BLaER1 (cell line): ENCODE results near the gene RPL18.

ENCODE experiments used
- H3K27ac ChIP-seq: shearing (Covaris generic); formaldehyde crosslinking; 2 replicates; pipeline ENCODE4 v1.8.1; 2022
- H3K27me3 ChIP-seq: shearing (Covaris generic); formaldehyde crosslinking; 2 replicates; pipeline ENCODE4 v1.8.1; 2022
- H3K36me3 ChIP-seq: shearing (Covaris generic); formaldehyde crosslinking; 2 replicates; pipeline ENCODE4 v1.8.1; 2022
- H3K4me1 ChIP-seq: shearing (Covaris generic); formaldehyde crosslinking; 2 replicates; pipeline ENCODE4 v1.8.1; 2022
- H3K4me2 ChIP-seq: shearing (Covaris generic); formaldehyde crosslinking; 2 replicates; pipeline ENCODE4 v1.8.1; 2022
- H3K4me3 ChIP-seq: shearing (Covaris generic); formaldehyde crosslinking; 2 replicates; pipeline ENCODE4 v1.8.1; 2022
- H3K9ac ChIP-seq: shearing (Covaris generic); formaldehyde crosslinking; 2 replicates; pipeline ENCODE4 v1.8.1; 2022
- H3K9me3 ChIP-seq: shearing (Covaris generic); formaldehyde crosslinking; 2 replicates; pipeline ENCODE4 v1.8.1; 2022
- H4K20me1 ChIP-seq: shearing (Covaris generic); formaldehyde crosslinking; 2 replicates; pipeline ENCODE4 v1.8.1; 2022
- Cebpa-rat ChIP-seq: shearing (Covaris generic); IDR thresholded peaks from 2 replicates; pipeline ENCODE4 v1.8.1; 2022

The RPL18 gene

DNA sequence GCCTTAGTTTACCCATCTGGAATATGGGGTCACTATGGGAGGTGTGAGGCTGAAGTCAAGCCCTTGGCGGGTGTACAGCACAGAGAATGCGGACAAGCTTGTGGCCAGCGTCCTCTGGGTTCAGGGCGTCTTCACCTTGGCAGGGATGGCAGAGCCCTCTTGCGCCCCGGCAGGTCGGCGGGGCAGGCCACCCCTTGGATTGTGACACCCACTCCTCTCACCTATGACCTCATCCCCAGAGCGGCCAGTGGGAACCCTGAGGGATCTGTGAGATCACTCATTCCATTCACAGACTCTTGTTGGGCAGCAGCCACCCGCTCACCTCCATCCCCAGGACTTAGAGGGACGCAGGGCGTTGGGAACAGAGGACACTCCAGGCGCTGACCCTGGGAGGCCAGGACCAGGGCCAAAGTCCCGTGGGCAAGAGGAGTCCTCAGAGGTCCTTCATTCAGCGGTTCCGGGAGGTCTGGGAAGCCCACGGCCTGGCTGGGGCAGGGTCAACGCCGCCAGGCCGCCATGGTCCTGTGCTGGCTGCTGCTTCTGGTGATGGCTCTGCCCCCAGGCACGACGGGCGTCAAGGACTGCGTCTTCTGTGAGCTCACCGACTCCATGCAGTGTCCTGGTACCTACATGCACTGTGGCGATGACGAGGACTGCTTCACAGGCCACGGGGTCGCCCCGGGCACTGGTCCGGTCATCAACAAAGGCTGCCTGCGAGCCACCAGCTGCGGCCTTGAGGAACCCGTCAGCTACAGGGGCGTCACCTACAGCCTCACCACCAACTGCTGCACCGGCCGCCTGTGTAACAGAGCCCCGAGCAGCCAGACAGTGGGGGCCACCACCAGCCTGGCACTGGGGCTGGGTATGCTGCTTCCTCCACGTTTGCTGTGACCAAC lies 12.3 kb downstream of the RPL18 start, which contains the start of gene SPACA4:
SPACA4 (plus strand) TSS at position 280 of the 896 bp plus-strand sequence; CDS start at position 517, 237 bp downstream.
- Histone ChIP-seq H3K4me1 (peaks cover 12% of the 10 kb centered on the region), H3K36me3 (peaks cover 7% of the 10 kb centered on the region; the same call in 1 of the 2 replicates), H3K9me3 (no peaks in the 10 kb centered on the region), H3K27ac (no peak within 1 kb of the TSS), H4K20me1 (no peaks in the 10 kb centered on the region), H3K27me3 (no peaks in the 10 kb centered on the region), H3K4me3 (no peak within 1 kb of the TSS), H3K4me2 (no peak within 1 kb of the TSS), H3K9ac (0 out of 2 replicates have a peak within 1 kb of the TSS, but pooled peaks have one; percentile 34)
- no peak for TF ChIP-seq Cebpa-rat

DNA sequence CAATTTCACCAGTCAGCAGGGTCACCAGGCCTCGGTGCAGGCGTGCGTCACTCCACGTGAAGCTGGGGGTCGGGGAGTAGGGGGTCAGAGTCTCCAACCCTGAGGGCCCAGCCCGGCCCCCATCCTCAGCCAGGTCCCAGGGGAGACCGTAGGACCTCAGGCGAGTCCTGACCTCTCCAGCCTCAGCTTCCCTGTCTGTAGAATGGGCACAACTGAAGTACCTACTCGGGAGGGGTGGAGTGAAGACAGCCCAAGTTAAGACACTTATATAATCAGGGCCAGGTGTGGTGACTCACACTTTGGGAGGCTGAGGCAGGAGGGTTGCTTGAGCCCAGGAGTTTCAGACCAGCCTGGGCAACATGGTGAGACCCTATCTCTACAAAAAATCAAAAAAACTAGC lies 15.1 kb downstream of the RPL18 start:
- Histone ChIP-seq H3K4me1 (peaks cover 18% of the 10 kb centered on the region), H3K9ac (no peak overlapping the region), H3K4me3 (no peak overlapping the region), H3K27me3 (no peaks in the 10 kb centered on the region), H4K20me1 (no peaks in the 10 kb centered on the region), H3K27ac (no peak overlapping the region), H3K36me3 (peaks cover 7% of the 10 kb centered on the region; the same call in 1 of the 2 replicates), H3K4me2 (no peak overlapping the region), H3K9me3 (no peaks in the 10 kb centered on the region)
- TF ChIP-seq Cebpa-rat: no peak

GRCh38 chr19:48603449-48603848 lies 15.5 kb downstream of the RPL18 start:
- Histone ChIP-seq H3K27me3 (no peaks in the 10 kb centered on the region), H4K20me1 (no peaks in the 10 kb centered on the region), H3K36me3 (peaks cover 7% of the 10 kb centered on the region; the same call in 1 of the 2 replicates), H3K4me3 (no peak overlapping the region), H3K4me2 (no peak overlapping the region), H3K4me1 (peaks cover 15% of the 10 kb centered on the region), H3K9ac (no peak overlapping the region), H3K27ac (no peak overlapping the region), H3K9me3 (no peaks in the 10 kb centered on the region)
- TF ChIP-seq Cebpa-rat: no peak

DNA sequence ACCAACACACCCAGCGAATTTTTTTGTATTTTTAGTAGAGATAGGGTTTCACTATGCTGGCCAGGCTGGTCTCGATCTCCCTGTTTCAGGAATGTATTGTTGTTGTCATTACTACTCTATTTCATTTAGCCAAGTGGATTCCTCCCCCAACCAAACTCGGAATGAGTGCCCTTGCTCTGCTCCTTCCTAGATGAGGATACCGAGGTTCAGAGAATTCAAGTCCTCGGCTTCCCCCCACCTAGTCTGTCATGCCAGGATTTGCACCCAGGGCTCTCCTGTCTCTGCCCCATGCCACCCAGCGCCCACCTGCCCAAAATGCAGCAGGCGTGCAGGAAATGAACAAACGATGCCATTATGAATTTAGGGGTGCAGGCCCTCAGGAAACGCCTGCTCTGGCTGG lies 16.0 kb downstream of the RPL18 start:
- Histone ChIP-seq H3K27ac (no peak overlapping the region), H3K4me2 (no peak overlapping the region), H4K20me1 (no peaks in the 10 kb centered on the region), H3K27me3 (no peaks in the 10 kb centered on the region), H3K4me1 (peaks cover 13% of the 10 kb centered on the region), H3K36me3 (peaks cover 7% of the 10 kb centered on the region; the same call in 1 of the 2 replicates), H3K4me3 (no peak overlapping the region), H3K9ac (no peak overlapping the region), H3K9me3 (no peaks in the 10 kb centered on the region)
- no peak for TF ChIP-seq Cebpa-rat

GRCh38 chr19:48600679-48601417 lies 18.1 kb downstream of the RPL18 start:
- no peaks in the 10 kb centered on the region for H3K27me3 ChIP-seq
- no peak overlapping the region for H3K9ac ChIP-seq
- H4K20me1 ChIP-seq: no peaks in the 10 kb centered on the region
- H3K4me3 ChIP-seq: no peak overlapping the region
- no peak for TF ChIP-seq Cebpa-rat
- no peak overlapping the region for H3K27ac ChIP-seq
- H3K9me3 ChIP-seq: no peaks in the 10 kb centered on the region
- no peak overlapping the region for H3K4me2 ChIP-seq
- peaks cover 33% of the 10 kb centered on the region for H3K4me1 ChIP-seq
- H3K36me3 ChIP-seq: peaks cover 7% of the 10 kb centered on the region; the same call in 1 of the 2 replicates

DNA sequence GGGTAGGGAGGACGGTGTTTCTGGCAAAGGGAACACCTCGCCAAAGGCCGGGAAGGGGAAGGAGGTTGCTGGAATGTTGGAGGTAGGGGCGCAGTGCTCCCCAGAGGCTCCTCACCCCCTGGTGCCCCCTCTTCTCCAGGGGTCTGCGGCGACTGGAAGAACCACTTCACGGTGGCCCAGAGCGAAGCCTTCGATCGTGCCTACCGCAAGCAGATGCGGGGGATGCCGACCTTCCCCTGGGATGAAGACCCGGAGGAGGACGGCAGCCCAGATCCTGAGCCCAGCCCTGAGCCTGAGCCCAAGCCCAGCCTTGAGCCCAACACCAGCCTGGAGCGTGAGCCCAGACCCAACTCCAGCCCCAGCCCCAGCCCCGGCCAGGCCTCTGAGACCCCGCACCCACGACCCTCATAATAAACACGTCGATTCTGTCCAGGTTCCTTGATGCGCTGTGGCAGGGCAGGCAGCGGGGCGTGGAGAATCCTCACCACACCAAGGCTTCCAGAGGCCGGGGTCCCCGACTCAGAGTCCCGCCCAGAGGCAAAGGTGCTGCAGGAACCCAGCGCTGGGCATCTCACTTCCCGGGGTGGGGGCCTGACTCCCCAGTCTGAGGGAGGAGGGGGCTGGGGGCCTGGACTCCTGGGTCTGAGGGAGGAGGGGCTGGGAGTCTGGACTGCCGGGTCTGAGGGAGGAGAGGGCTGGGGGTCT lies 19.8 kb downstream of the RPL18 start:
- Histone ChIP-seq H3K36me3 (peaks cover 7% of the 10 kb centered on the region; the same call in 1 of the 2 replicates), H3K4me2 (peak overlapping the region; percentile 46), H3K27ac (no peak overlapping the region), H3K27me3 (no peaks in the 10 kb centered on the region), H3K4me3 (no peak overlapping the region), H3K4me1 (peaks cover 35% of the 10 kb centered on the region), H4K20me1 (no peaks in the 10 kb centered on the region), H3K9ac (no peak overlapping the region), H3K9me3 (no peaks in the 10 kb centered on the region)
- no peak for TF ChIP-seq Cebpa-rat

DNA sequence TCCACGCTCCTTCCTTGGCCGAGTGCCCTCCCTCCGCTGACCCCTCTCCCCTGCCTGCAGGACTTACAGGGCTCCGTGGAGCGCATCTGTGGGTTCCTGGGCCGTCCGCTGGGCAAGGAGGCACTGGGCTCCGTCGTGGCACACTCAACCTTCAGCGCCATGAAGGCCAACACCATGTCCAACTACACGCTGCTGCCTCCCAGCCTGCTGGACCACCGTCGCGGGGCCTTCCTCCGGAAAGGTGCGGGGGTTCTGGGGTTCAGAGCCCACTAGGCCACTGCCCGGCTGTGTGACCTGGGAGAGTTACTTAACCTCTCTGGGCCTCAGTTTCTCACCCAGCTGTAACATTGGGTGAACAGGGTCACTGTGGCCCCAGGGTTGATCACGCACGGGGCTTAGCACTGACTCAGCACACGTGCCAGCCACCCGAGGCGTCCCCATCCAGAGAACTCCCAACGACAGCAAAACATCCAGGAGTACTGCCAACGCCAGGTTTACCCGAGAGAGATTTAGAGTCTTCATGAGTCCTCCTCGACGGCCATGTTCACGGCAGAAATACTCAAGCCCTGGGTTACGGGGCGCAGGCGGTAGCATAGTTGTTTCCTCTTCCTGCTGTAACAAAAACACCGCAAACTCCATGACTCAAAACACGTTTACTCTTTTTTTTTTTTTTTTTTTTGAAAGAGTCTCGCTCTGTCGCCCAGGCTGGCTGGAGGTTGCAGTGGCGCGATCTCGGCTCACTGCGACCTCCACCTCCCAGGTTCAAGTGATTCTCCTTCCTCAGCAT lies 22.1 kb downstream of the RPL18 start:
- H3K9ac ChIP-seq: no peak overlapping the region
- peak overlapping the region; percentile 61 for H3K27ac ChIP-seq
- TF ChIP-seq Cebpa-rat: no peak

GRCh38 chr19:48596237-48596636 lies 22.7 kb downstream of the RPL18 start:
- Histone ChIP-seq H3K36me3 (no peaks in the 10 kb centered on the region), H4K20me1 (no peaks in the 10 kb centered on the region), H3K4me3 (no peak overlapping the region), H3K4me2 (peak overlapping the region; percentile 63; the same call in 1 of the 2 replicates), H3K27me3 (no peaks in the 10 kb centered on the region), H3K9ac (no peak overlapping the region), H3K9me3 (no peaks in the 10 kb centered on the region), H3K4me1 (peaks cover 53% of the 10 kb centered on the region), H3K27ac (no peak overlapping the region; the same call in 1 of the 2 replicates)
- no peak for TF ChIP-seq Cebpa-rat

More for the DNA sequence above, 22.1 kb downstream of the RPL18 start:
- no peaks in the 10 kb centered on the region for H4K20me1 ChIP-seq
- peak overlapping the region; percentile 63 for H3K4me2 ChIP-seq
- H3K9me3 ChIP-seq: no peaks in the 10 kb centered on the region
- H3K27me3 ChIP-seq: no peaks in the 10 kb centered on the region
- H3K4me1 ChIP-seq: peaks cover 47% of the 10 kb centered on the region
- no peaks in the 10 kb centered on the region for H3K36me3 ChIP-seq
- H3K4me3 ChIP-seq: no peak overlapping the region

- Histone ChIP-seq H3K4me1 (peaks cover 55% of the 10 kb centered on the region), H3K27ac (no peak overlapping the region), H3K9me3 (no peaks in the 10 kb centered on the region), H3K27me3 (no peaks in the 10 kb centered on the region), H4K20me1 (no peaks in the 10 kb centered on the region), H3K4me2 (peak overlapping the region; percentile 63; the same call in 1 of the 2 replicates), H3K36me3 (no peaks in the 10 kb centered on the region), H3K4me3 (no peak overlapping the region), H3K9ac (no peak overlapping the region)
- no peak for TF ChIP-seq Cebpa-rat
Measured at GRCh38 chr19:48595833-48596232, 23.1 kb downstream of the RPL18 start.
